SHP77 treated with DMSO at 0.1 percent for 48 hours (cell line): Measurements from ENCODE around the gene TCF4.

Experiments used
- DNase-seq: peaks from one replicate; lab custom pipeline; 2025; lab: John Stamatoyannopoulos, UW

The TCF4 gene

DNA sequence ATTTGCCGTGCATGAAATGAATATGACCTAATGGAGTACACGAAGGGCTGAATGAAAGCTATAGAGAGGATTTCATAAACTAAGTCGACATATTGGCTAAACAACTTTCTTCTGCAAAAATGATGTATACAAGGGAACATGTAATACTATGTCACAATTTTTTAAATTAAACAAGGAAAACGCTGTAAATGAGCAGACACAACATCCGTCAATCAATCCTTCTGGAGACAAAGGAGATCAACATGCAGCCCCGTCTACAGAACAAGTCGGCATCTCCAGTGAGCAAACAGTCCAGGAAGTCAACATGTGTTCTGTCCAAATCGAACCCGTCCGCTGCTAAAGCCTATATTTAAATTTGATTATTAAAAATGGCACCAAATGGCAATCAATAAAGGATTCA is 180.8 kb downstream of the TCF4 start:
- peak; percentile 34 for DNase-seq

DNA sequence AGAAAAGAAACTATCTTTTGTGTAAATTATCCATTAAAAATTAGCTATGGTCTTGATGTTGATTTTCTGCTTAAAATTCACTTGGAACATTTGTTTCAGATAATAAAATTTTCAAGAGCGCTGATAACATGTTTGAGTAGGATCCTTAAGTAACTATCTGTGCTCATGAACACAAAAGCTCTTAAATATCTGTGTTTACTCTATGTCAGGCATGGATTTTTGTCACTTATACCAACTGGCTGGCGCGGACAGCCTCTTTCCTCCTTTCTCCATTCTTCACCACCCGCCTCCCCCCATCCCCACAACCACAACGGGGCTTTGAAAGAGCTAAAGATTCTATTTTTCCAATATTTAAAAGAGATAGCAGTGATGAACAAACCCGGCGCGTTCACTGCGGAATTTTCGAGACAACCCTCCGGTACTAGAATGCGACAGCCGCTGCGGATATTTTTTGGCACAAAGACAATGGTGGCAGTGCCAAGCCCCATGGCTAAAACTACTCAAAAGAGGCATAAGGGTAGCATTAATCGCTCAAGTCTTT is 181.5 kb downstream of the TCF4 start:
- DNase-seq, result peak; percentile 45

- DNase-seq, result peak; percentile 88
Observed at GRCh38 chr18:55405893-55406406, 182.0 kb downstream of the TCF4 start.

- no peak for DNase-seq
Observed at GRCh38 chr18:55405475-55405874, 182.5 kb downstream of the TCF4 start.

DNA sequence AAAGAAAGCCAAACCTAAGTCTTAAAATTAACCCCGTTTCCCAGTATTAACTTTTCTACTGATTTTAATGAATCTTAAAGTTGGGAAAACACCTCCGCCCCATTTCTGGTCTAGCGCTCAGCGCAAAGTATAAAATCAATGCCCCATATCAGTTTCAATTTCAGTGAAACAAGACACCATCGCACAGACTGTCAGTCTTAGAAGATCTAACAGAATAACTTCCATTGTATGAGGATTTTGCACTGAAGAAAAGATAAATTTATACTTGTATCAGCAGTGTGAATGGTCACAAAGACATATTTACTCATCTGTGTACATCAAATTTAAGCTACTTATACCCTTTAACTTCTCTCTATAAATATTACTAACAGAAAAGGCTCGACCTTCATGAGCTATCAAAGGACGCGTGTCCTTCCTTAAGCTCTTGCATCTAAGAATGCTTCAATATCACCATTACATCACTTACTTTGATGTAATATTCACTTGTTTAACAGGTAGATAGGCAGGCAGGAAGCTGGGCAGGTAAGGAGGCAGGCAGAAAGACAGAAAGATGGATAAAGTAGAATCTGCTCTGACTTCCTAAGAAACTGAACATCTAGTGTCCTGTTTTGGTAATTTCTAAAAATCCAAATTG is 183.0 kb downstream of the TCF4 start:
- no peak for DNase-seq

- no peak for DNase-seq
Observed at GRCh38 chr18:55404136-55404830, 183.7 kb downstream of the TCF4 start.

DNA sequence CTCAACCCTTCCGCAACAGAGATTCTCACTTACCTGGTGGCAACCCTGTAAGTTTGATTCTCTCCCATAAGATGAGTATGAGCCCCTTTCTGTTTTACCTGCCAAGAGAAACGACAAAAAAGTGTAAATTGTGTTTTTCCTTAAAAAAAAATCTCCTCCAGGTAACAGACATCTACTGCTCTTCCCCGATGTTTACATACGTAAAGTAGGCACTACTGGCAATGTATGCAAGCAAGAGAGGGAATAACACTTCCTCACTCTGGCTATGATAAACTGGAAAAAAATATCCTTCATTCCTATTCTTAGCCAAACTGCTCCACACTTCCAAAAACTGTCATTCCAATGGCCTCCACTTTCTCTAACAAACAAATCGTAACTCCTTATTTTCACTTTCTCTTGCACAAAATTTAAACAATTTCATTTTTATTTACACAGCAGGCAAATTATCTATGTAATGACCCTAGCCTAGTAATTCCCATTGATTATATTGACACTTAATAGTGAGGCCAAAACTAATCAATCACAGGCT is 184.5 kb downstream of the TCF4 start:
- no peak for DNase-seq

DNA sequence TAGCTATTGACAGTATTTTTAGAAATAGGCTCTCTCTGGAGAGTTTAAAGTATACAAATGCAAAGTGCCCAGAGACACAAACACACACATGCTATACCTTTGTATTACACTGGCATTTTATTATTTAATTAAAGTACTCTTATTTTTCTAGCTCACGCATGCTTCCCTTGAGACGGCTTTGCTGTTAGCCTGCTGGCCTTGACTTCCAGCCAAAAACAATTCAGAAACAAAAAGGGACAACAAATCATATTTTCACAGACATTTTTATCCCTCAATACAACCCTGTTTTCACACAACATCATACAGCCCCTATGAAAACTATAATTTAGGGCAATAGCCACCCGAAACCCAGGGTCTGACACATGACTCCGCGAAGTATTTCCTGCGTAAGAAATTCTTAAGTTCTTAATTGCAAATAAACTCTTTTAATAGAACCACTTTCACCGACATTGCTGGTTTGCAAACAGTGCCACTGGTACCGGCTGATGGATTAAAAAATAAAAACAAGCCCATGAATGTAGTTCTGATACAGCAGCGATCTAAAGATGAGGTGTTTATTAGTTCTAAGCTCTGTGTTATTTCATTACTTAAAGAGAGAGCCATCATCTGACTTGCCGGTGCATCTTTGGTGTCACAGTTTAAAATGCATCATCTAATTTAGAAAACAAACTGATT is 185.1 kb downstream of the TCF4 start:
- DNase-seq, result no peak

- DNase-seq, result no peak
Observed at GRCh38 chr18:55401638-55402191, 186.3 kb downstream of the TCF4 start.

- no peak for DNase-seq
Observed at GRCh38 chr18:55400590-55401541, 187.1 kb downstream of the TCF4 start.

- DNase-seq, result no peak
Observed at GRCh38 chr18:55400081-55400480, 187.9 kb downstream of the TCF4 start.

DNA sequence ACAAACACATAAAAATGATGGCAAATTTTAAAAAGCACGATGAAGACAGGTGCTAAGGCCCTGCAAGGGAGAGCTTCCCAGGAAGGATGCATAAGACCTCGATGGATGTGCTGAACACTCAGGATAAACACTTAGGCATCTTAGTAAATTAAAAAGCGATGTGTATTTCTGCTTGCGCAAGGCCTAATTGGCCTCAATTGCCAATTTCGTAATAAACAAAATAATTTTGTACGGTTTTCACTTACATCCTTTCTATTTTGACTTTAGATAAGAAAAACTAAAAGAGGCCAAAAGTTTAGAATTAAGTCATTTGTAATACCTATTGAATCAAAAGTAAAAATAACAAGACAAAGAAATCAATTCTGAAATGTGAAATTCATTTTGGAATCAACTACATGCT is 189.1 kb downstream of the TCF4 start:
- DNase-seq, result no peak

DNA sequence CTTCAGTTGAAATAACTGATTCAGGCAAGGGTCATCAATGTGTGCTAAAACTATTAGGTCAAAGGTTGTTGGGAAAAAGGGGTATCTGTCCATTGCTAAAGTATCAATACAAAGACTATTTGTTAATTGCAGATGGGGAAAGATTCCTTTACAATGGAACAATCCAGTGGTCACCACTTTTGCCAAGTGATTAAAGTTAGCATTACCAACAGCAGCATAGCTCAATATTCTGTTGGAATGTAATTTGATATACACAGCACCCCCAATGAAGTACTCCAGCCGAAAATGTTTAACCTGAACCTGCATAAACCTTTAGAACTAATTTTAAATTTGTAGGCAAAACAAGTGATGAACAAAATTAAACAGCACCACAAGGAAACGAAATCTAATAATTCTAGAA is 191.0 kb downstream of the TCF4 start:
- DNase-seq, result no peak

GRCh38 chr18:55396267-55396905 is 191.6 kb downstream of the TCF4 start:
- no peak for DNase-seq

GRCh38 chr18:55395799-55396198 is 192.2 kb downstream of the TCF4 start:
- DNase-seq, result no peak

GRCh38 chr18:55390898-55391297 is 197.1 kb downstream of the TCF4 start:
- DNase-seq, result no peak

GRCh38 chr18:55387139-55387984 is 200.6 kb downstream of the TCF4 start:
- no peak for DNase-seq

DNA sequence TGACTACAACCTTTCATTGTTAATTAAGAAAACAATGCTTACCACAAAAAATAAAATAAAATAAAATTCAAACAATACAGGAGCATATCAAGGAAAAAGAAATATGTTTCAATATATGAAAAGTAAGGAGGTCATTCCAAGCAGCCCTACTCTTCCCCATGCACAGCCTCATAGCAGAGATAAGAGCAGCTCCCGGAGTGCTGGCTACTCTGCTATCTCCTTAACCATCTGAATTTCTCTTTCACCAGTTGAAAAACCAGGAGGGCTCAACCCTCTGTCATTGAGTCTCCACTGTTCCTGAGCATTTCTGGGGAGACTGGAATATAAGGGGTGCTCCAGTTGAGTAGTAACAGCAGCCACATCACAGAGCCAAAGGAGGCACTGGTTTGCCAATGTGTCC is 201.4 kb downstream of the TCF4 start:
- DNase-seq, result no peak

DNA sequence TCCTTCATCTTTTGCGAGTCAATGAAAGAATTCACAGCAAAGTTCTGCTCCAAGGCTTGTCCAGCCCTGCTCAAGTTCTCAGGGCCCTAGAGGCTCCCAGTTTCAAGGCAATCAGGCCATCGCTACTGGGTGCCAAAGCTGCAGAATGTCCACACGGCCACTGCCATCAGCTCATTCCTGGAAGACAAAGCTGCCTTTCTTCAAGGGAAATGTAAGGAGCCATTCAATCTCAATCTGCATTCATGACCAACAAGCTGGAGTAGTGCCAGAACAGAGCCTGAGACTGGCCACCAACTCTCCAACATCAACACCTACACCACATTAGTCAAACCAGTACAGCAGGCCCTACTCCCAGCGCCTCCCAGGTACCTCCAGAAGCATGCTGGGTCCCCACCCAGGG is 202.2 kb downstream of the TCF4 start:
- no peak for DNase-seq
